Activated CD4-positive, alpha-beta T cell treated with anti-CD3 and anti-CD28 coated beads for 36 hours (primary cell): ENCODE measurements around the gene SAPCD2. TPM values are rescaled to one million over a fixed set of nuclear protein-coding genes. Genes with fewer than 3 reads are reported as not detected.

ENCODE experiments used
- ATAC-seq: fragments of 200-7000 bp; cut with Tn5 transposase; one replicate; pipeline ENCODE4 v1.10.0; 2021; ENCODE audit warnings: mild to moderate bottlenecking, moderate library complexity
- CTCF ChIA-PET: fragments of 350-600 bp; sonication (Branson Sonifier 250); formaldehyde crosslinking; loops from one replicate; lab custom pipeline; 2021; ENCODE audit warnings: antibody characterized with exemption; lab: Charles Lee
- POLR2A ChIA-PET: fragments of 350-600 bp; sonication (Branson Sonifier 250); formaldehyde crosslinking; loops from one replicate; lab custom pipeline; 2021; ENCODE audit warnings: antibody characterized with exemption, inconsistent platforms; lab: Charles Lee
- DNase-seq: peaks from one replicate; pipeline ENCODE4 v3.0.0-alpha.2; 2020
- H3K27ac Mint-ChIP-seq: one replicate; pipeline ENCODE4 v1.8.0; 2021; ENCODE audit warnings: mixed read lengths
- H3K27me3 Mint-ChIP-seq: one replicate; pipeline ENCODE4 v1.8.0; 2021; ENCODE audit warnings: mixed read lengths
- H3K36me3 Mint-ChIP-seq: one replicate; pipeline ENCODE4 v1.8.0; 2021; ENCODE audit warnings: low read depth, mixed read lengths
- H3K4me1 Mint-ChIP-seq: one replicate; pipeline ENCODE4 v1.8.0; 2021; ENCODE audit warnings: mixed read lengths
- H3K4me3 Mint-ChIP-seq: one replicate; pipeline ENCODE4 v1.8.0; 2021; ENCODE audit warnings: mild to moderate bottlenecking, moderate library complexity, mixed read lengths
- H3K9me3 Mint-ChIP-seq: one replicate; pipeline ENCODE4 v1.8.0; 2021; ENCODE audit warnings: low read depth, mixed read lengths
- intact Hi-C, 2 experiments: fragments of 100-400 bp; cut with DNase I in 1 of 2; cut with micrococcal nuclease in 1 of 2; formaldehyde crosslinking; loops; one replicate each; pipeline versions ENCODE4 v1.14.2 to v1.15.1; 2022 to 2024; cut with DNase I, micrococcal nuclease
- total RNA-seq, 2 experiments: library from RNA; stranded (reverse); gene quantifications; one replicate each; pipeline ENCODE4 v1.2.3, GENCODE V29; 2021

The SAPCD2 gene
- total RNA-seq, 2 experiments from 2014 or later = 6.4 to 8.8 TPM

- intact Hi-C loops = loop anchor here in 1 of 2 experiments (10.0 kb wide), 1 partner anchor 181 kb away; the partner anchor contains the start of genes CYSRT1, RNF208 and RNF224
- H3K9me3 Mint-ChIP-seq = no peaks in the 10 kb centered on the region
- ChIA-PET POLR2A (interaction anchor here (1.3 kb wide), 1 partner anchor 9 kb away, joined by 3 read pairs; no protein-coding TSS in a partner anchor), CTCF (interaction anchor here (1.0 to 1.5 kb wide), 4 partner anchors 9 to 20 kb away, joined by 3 to 6 read pairs (median 4); no protein-coding TSS in a partner anchor)
- ATAC-seq = no peak
- H3K36me3 Mint-ChIP-seq = no peaks in the 10 kb centered on the region
- peaks cover 25% of the 10 kb centered on the region for H3K27me3 Mint-ChIP-seq
- H3K4me1 Mint-ChIP-seq = peaks cover 6% of the 10 kb centered on the region
- H3K27ac Mint-ChIP-seq = no peak overlapping the region
- DNase-seq = no peak
- H3K4me3 Mint-ChIP-seq = no peak overlapping the region
Observed at GRCh38 chr9:137044037-137044436, 26.3 kb downstream of the SAPCD2 start.

GRCh38 chr9:137042751-137043727, 27.3 kb downstream of the SAPCD2 start:
- DNase-seq (no peak), ATAC-seq (no peak)
- no peak overlapping the region for H3K27ac Mint-ChIP-seq
- POLR2A ChIA-PET = no interaction called here
- H3K36me3 Mint-ChIP-seq = no peaks in the 10 kb centered on the region
- no peaks in the 10 kb centered on the region for H3K9me3 Mint-ChIP-seq
- no peak overlapping the region for H3K4me3 Mint-ChIP-seq
- CTCF ChIA-PET = no interaction called here
- intact Hi-C loops = loop anchor here in 1 of 2 experiments (10.0 kb wide), 1 partner anchor 182 kb away; the partner anchor contains the start of genes CYSRT1, RNF208 and RNF224
- peaks cover 25% of the 10 kb centered on the region for H3K27me3 Mint-ChIP-seq
- H3K4me1 Mint-ChIP-seq = peaks cover 6% of the 10 kb centered on the region

GRCh38 chr9:137041124-137041523, 29.2 kb downstream of the SAPCD2 start:
- POLR2A ChIA-PET = no interaction called here
- H3K36me3 Mint-ChIP-seq = no peaks in the 10 kb centered on the region
- peaks cover 14% of the 10 kb centered on the region for H3K27me3 Mint-ChIP-seq
- CTCF ChIA-PET = no interaction called here
- H3K4me3 Mint-ChIP-seq = no peak overlapping the region
- H3K27ac Mint-ChIP-seq = no peak overlapping the region
- intact Hi-C loops = loop anchor here in 1 of 2 experiments (10.0 kb wide), 1 partner anchor 184 kb away; the partner anchor contains the start of genes CYSRT1, RNF208 and RNF224
- ATAC-seq (no peak), DNase-seq (no peak)
- H3K9me3 Mint-ChIP-seq = no peaks in the 10 kb centered on the region
- peaks cover 6% of the 10 kb centered on the region for H3K4me1 Mint-ChIP-seq

- H3K27ac Mint-ChIP-seq = no peak overlapping the region
- no peaks in the 10 kb centered on the region for H3K36me3 Mint-ChIP-seq
- H3K27me3 Mint-ChIP-seq = peaks cover 14% of the 10 kb centered on the region
- POLR2A ChIA-PET = no interaction called here
- no peak for DNase-seq
- CTCF ChIA-PET = no interaction called here
- H3K4me3 Mint-ChIP-seq = no peak overlapping the region
- no peaks in the 10 kb centered on the region for H3K9me3 Mint-ChIP-seq
- H3K4me1 Mint-ChIP-seq = peaks cover 6% of the 10 kb centered on the region
- intact Hi-C loops = loop anchor here in 1 of 2 experiments (10.0 kb wide), 1 partner anchor 184 kb away; the partner anchor contains the start of genes CYSRT1, RNF208 and RNF224
- ATAC-seq = no peak
Observed at GRCh38 chr9:137040568-137040967, 29.8 kb downstream of the SAPCD2 start.

- no peak overlapping the region for H3K27ac Mint-ChIP-seq
- H3K36me3 Mint-ChIP-seq = no peaks in the 10 kb centered on the region
- peaks cover 10% of the 10 kb centered on the region for H3K27me3 Mint-ChIP-seq
- H3K4me1 Mint-ChIP-seq = peaks cover 9% of the 10 kb centered on the region
- ATAC-seq = no peak
- intact Hi-C loops = loop anchor here in 1 of 2 experiments (10.0 kb wide), 2 partner anchors 185 to 195 kb away; partner anchors contain the start of genes AJM1, CYSRT1, PHPT1 and RNF208
- ChIA-PET CTCF (interaction anchor here (3.2 kb wide), 1 partner anchor 10 kb away, joined by 12 read pairs; no protein-coding TSS in a partner anchor), POLR2A (no interaction called here)
- H3K4me3 Mint-ChIP-seq = no peak overlapping the region
- no peaks in the 10 kb centered on the region for H3K9me3 Mint-ChIP-seq
- DNase-seq = no peak
Observed at GRCh38 chr9:137039611-137040366, 30.6 kb downstream of the SAPCD2 start.

GRCh38 chr9:137038916-137039315, 31.4 kb downstream of the SAPCD2 start:
- intact Hi-C loops = loop anchor here in 1 of 2 experiments (10.0 kb wide), 1 partner anchor 194 kb away; the partner anchor contains the start of genes AJM1 and PHPT1

GRCh38 chr9:137037483-137037882, 32.9 kb downstream of the SAPCD2 start:
- Mint-ChIP-seq H3K27ac (no peak overlapping the region), H3K27me3 (no peaks in the 10 kb centered on the region), H3K4me3 (no peak overlapping the region), H3K9me3 (no peaks in the 10 kb centered on the region), H3K36me3 (no peaks in the 10 kb centered on the region), H3K4me1 (peaks cover 19% of the 10 kb centered on the region)
- ChIA-PET CTCF (interaction anchor here (1.9 to 3.2 kb wide), 3 partner anchors 8 to 31 kb away, joined by 4 to 12 read pairs (median 6); no protein-coding TSS in a partner anchor), POLR2A (no interaction called here)
- no peak for ATAC-seq
- intact Hi-C loops = loop anchor here in 1 of 2 experiments (10.0 kb wide), 1 partner anchor 193 kb away; the partner anchor contains the start of genes AJM1 and PHPT1
- DNase-seq = no peak

More at GRCh38 chr9:137038916-137039315, 31.4 kb downstream of the SAPCD2 start:
- Mint-ChIP-seq H3K36me3 (no peaks in the 10 kb centered on the region), H3K27ac (no peak overlapping the region), H3K9me3 (no peaks in the 10 kb centered on the region), H3K4me1 (peaks cover 10% of the 10 kb centered on the region), H3K4me3 (no peak overlapping the region), H3K27me3 (peaks cover 6% of the 10 kb centered on the region)
- ATAC-seq (no peak), DNase-seq (no peak)
- ChIA-PET CTCF (interaction anchor here (0.7 to 3.2 kb wide), 2 partner anchors 9 to 51 kb away, joined by 3 to 12 read pairs; no protein-coding TSS in a partner anchor), POLR2A (no interaction called here)

- ATAC-seq (no peak), DNase-seq (no peak)
- Mint-ChIP-seq H3K36me3 (no peaks in the 10 kb centered on the region), H3K4me3 (no peak overlapping the region), H3K9me3 (no peaks in the 10 kb centered on the region), H3K27ac (no peak overlapping the region), H3K4me1 (peaks cover 22% of the 10 kb centered on the region), H3K27me3 (no peaks in the 10 kb centered on the region)
- intact Hi-C loops = loop anchor here in 1 of 2 experiments (10.0 kb wide), 1 partner anchor 192 kb away; the partner anchor contains the start of genes AJM1 and PHPT1
- POLR2A ChIA-PET = no interaction called here
- CTCF ChIA-PET = interaction anchor here (1.9 to 3.2 kb wide), 3 partner anchors 7 to 31 kb away, joined by 4 to 12 read pairs (median 6); no protein-coding TSS in a partner anchor
Observed at GRCh38 chr9:137037035-137037434, 33.3 kb downstream of the SAPCD2 start.

- no peaks in the 10 kb centered on the region for H3K27me3 Mint-ChIP-seq
- no peak overlapping the region for H3K4me3 Mint-ChIP-seq
- H3K9me3 Mint-ChIP-seq = no peaks in the 10 kb centered on the region
- DNase-seq = no peak
- H3K27ac Mint-ChIP-seq = no peak overlapping the region
- POLR2A ChIA-PET = no interaction called here
- H3K36me3 Mint-ChIP-seq = no peaks in the 10 kb centered on the region
- H3K4me1 Mint-ChIP-seq = peaks cover 28% of the 10 kb centered on the region
- CTCF ChIA-PET = interaction anchor here (0.5 to 2.3 kb wide), 21 partner anchors 9 to 348 kb away, joined by 3 to 32 read pairs (median 5); partner anchors contain the start of gene SAPCD2
- intact Hi-C loops = loop anchor here (1.0 to 10.0 kb wide), 6 partner anchors 87 to 249 kb away; partner anchors contain the start of genes AJM1 (in 1 of the 2), FBXW5 (in 1 of the 2), PHPT1 (in 1 of the 2) and TMEM141 (in 1 of the 2)
- no peak for ATAC-seq
Observed at GRCh38 chr9:137035937-137036336, 34.4 kb downstream of the SAPCD2 start.

GRCh38 chr9:137035507-137035834, 34.9 kb downstream of the SAPCD2 start:
- POLR2A ChIA-PET = interaction anchor here (1.3 kb wide), 1 partner anchor 51 kb away, joined by 5 read pairs; no protein-coding TSS in a partner anchor
- Mint-ChIP-seq H3K4me3 (peak overlapping the region; percentile 66), H3K36me3 (no peaks in the 10 kb centered on the region), H3K27me3 (no peaks in the 10 kb centered on the region), H3K9me3 (no peaks in the 10 kb centered on the region), H3K27ac (no peak overlapping the region), H3K4me1 (peaks cover 33% of the 10 kb centered on the region)
- ATAC-seq (no peak), DNase-seq (no peak)
- intact Hi-C loops = loop anchor here (1.0 to 10.0 kb wide), 6 partner anchors 86 to 248 kb away; partner anchors contain the start of genes AJM1 (in 1 of the 2), FBXW5 (in 1 of the 2), PHPT1 (in 1 of the 2) and TMEM141 (in 1 of the 2)
- CTCF ChIA-PET = interaction anchor here (0.5 to 2.7 kb wide), 39 partner anchors 9 to 347 kb away, joined by 3 to 32 read pairs (median 5); partner anchors contain the start of genes AJM1, NPDC1, PAXX and SAPCD2
